Retinal pigment epithelial cell (primary cell): Measurements from ENCODE around the gene WDR89.

Source experiments
- DNase-seq: peaks from one replicate; pipeline ENCODE4 v3.0.0-alpha.2; 2010; ENCODE audit warnings: low read depth
- H3K4me3 ChIP-seq: 2 replicates; pipeline ENCODE4 v1.5.1; 2011; ENCODE audit warnings: mild to moderate bottlenecking, low read length, control low read depth, moderate library complexity
- TF ChIP-seq, protein P1 (sequence below): conservative IDR thresholded peaks from 2 replicates; pipeline ENCODE4 v1.5.1; 2011; ENCODE audit warnings: low read depth, low read length, control low read depth, inconsistent platforms

Gene WDR89

DNA sequence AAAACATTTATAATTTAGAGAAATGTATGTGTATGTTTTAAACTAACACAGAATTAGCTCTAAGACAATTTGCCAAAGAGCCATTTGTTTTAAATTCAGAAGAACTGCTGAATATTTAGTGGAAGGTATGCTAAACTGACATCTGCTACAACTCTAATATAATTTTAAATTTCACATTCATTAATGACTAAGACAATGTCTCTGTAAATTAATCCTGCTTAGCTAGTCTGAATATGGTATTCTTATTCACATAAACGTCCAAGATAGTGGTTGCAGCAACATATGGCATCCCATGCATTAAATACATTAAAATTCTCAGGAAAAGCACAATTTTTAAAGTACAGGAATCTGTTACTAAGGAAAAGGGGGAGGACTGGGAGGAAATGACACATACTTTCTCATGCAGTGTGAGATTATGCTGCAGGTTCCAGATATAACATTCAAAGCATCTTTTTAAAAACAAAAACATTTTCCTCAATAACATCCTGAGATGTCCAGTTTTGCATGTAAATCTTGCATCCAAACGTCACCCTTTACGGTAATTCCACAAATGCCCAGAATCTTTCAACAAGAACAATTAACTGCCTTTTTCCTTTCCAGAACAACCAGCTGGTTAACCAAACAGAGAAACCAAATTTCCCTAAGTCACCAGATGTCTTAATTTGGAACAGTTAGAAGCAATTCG, 26.9 kb downstream of the WDR89 start:
- TF ChIP-seq, protein P1, sequence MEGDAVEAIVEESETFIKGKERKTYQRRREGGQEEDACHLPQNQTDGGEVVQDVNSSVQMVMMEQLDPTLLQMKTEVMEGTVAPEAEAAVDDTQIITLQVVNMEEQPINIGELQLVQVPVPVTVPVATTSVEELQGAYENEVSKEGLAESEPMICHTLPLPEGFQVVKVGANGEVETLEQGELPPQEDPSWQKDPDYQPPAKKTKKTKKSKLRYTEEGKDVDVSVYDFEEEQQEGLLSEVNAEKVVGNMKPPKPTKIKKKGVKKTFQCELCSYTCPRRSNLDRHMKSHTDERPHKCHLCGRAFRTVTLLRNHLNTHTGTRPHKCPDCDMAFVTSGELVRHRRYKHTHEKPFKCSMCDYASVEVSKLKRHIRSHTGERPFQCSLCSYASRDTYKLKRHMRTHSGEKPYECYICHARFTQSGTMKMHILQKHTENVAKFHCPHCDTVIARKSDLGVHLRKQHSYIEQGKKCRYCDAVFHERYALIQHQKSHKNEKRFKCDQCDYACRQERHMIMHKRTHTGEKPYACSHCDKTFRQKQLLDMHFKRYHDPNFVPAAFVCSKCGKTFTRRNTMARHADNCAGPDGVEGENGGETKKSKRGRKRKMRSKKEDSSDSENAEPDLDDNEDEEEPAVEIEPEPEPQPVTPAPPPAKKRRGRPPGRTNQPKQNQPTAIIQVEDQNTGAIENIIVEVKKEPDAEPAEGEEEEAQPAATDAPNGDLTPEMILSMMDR, result no peak
- no peak for DNase-seq
- H3K4me3 ChIP-seq, result no peak overlapping the region

DNA sequence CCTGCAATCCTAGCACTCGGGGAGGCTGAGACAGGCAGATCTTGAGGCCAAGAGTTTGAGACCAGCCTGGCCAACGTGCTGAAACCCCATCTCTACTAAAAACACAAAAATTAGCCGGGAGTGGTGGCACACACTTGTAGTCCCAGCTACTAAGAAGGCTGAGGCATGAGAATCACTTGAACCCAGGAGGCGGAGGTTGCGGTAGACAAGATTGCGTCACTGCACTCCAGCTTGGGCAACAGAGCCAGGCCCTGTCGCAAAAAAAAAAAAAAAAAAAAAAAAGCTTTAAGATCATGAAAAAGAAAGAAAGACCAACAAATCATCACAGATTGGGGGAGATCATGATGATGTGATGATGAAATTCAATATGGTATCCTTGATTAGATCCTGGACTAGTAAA, 30.6 kb downstream of the WDR89 start:
- no peak for DNase-seq
- TF ChIP-seq, protein P1, result no peak
- no peak overlapping the region for H3K4me3 ChIP-seq

DNA sequence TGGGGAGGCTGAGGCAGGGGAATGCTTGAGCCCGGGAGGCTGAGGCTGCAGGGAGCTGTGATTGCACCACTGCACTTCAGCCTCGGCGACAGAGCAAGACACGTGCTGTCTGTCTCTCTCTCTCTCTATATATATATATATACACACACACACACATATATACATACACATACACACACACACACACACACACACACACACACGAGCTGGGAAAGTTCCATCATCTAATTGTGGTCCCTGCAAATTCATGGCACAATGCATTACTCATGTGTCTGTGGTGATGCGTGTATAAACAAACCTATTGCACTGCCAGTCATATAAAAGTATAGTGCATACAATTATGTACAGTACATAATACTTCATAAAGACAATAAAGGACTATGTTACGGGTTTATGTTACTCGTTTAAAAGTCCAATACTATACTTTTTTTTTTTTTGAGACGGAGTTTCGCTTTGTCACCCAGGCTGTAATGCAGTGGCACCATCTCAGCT, 36.6 kb downstream of the WDR89 start:
- DNase-seq, result no peak
- TF ChIP-seq, protein P1, result no peak
- no peak overlapping the region for H3K4me3 ChIP-seq

DNA sequence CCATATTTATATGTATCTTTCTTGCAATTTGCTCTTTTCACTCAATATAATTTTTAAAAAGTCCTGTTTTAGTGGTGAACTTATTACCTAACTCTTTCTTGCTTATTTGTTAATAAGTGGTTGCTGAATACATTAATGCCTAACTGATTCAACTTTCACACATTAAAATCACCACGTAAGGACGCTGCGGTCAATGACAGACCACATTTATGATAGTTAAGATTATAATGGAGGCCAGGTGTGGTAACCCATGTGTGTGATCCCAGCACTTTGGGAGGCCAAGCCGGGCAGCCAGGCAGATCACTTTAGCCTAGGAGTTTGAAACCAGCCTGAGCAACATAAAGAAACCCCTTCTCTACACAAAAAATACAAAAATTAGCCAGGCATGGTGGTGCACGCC, 37.0 kb downstream of the WDR89 start:
- TF ChIP-seq, protein P1, result no peak
- no peak for DNase-seq
- no peak overlapping the region for H3K4me3 ChIP-seq

DNA sequence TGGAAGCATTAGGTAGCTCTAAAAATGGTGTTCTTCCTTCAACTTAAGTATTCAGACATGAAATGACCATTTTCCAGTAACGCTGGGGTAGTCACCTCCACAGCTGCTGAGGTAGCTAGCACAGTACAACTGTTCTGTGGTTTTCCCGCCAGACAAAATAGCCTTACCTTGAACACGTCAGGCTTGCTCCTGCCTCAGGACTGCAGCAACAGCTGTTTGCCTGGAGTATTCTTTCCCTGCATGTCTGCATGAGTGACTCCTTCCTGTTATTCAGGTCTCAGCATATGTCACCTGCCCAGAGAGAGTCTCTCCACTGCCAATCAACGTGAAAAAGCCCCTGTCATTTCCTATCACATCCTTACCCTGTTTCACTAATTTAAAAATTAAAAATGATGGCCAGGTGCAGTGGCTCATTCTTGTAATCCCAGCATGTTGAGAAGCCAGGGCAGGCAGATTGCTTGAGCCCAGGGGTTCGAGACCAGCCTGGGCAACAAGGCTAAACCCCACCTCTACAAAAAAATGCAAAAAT, 37.9 kb downstream of the WDR89 start:
- no peak for DNase-seq
- no peak overlapping the region for H3K4me3 ChIP-seq
- TF ChIP-seq, protein P1, result no peak

DNA sequence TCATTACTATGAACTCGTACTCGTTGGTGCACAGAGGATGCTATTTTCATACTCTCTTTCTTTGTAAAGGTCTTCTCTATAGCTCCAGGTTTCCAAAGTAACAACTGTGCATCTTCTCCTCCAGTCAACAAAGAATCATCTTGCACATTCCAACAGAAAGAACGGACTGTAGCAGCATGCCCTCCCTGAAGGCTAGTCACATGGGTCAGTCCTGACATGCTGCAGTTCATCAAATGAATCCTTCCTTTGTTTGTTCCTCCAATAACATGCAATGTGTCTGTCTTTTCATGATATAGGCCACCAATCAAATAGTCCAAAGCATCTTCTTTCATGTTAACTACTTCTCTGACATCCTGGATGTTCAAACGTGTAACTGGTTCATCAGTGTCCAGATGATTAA, 42.9 kb downstream of the WDR89 start:
- DNase-seq, result no peak
- TF ChIP-seq, protein P1, result no peak
- no peak overlapping the region for H3K4me3 ChIP-seq

DNA sequence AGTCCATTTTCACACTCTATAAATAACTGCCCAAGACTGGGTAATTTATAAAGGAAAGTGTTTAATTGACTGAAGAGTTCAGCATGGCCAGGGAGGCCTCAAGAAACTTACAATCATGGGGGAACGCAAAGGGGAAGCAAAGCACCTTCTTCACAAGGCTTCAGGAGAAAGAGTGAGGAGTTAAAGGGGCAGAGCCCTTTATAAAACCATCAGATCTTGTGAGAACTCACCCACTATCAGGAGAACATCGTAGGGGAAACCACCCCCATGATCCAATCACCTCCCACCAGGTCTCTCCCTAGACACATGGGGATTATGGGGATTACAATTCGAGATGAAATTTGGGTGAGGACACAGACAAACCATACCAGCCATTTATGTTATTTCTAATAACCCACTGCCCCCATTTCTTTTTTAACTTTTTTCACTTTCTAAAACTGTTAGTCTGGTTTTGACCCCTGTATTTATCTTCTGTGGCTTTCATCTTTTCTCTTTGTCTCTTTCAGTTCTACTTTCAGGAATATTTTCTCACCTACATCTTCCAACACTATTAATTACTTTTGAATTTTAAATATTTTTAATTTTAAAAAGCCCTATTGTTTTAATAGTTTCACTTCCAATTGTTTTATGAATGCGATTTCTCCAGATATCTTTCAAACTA, 44.5 kb downstream of the WDR89 start:
- DNase-seq, result no peak
- TF ChIP-seq, protein P1, result no peak
- H3K4me3 ChIP-seq, result no peak overlapping the region
